ENCODE measurements around the gene CST9.
"Not testable (repeated sequence)": the region's sequence is repeated elsewhere in the genome, so short reads cannot be mapped to it uniquely, and the experiment has no call there.

DNA sequence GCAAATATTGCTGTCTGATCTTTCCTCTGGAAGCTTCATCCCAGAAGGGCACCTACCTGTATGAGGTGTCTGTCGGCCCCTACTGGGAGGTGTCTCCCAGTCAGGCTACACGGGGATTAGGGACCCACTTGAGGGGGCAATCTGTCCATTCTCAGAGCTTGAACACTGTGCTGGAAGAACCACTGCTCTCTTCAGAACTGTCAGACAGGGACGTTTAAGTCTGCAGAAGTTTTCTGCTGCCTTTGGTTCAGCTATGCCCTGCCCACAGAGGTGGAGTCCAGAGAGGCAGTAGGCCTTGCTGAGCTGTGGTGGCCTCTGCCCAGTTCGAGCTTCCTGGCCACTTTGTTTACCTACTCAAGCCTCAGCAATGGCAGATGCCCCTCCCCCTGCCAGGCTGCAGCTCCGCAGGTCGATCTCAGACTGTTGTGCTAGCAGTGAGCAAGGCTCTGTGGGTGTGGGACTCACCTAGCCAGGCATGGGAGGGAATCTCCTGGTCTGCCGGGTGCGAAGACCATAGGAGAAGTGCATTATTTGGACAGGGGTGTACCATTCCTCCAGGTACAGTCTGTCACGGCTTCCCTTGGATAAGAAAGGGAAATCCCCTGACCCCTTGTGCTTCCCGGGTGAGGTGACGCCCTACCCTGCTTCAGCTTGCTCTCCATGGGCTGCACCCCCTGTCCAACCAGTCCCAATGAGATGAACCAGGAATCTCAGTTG is 15.1 kb upstream of the CST9 start:
- not testable (repeated sequence) for TF ChIP-seq CTCF, POLR2A (IDR thresholded peaks at IDR 0.05)
